Renal cortex interstitium (tissue), 15 donors: ENCODE data around the gene C22orf39. TPM values are rescaled to one million over a fixed set of nuclear protein-coding genes. Genes with fewer than 3 reads are reported as not detected.

Experiments used
- DNase-seq, 11 donors: peaks; one replicate each; pipeline ENCODE4 v3.0.0-alpha.2; 2013; ENCODE audit warnings: low read depth in 9 of 11, low spot score in 4 of 11; ENCODE audit errors: extremely low read depth in 1 of 11
- long read RNA-seq, 16 experiments: transcript quantifications; one replicate each; lab custom pipeline, GENCODE V29; 2026
- polyA plus RNA-seq, 3 donors: library from polyadenylated mRNA; unstranded; fragments of 120-200 nt; gene quantifications; one replicate each; pipeline ENCODE4 v1.2.1, GENCODE V29; 2013; ENCODE audit not compliant: insufficient read length in 3 of 3

The C22orf39 gene, protein sequence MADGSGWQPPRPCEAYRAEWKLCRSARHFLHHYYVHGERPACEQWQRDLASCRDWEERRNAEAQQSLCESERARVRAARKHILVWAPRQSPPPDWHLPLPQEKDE
- 10 to 100 TPM; 39.8 to 45.9 (median 41.2) TPM for polyA plus RNA-seq
- long read RNA-seq, donor 1, transcript C22orf39-202 (3 exons, 3,350 nt) = major isoform, 15 of 21 reads
- long read RNA-seq, donor 1, transcript C22orf39-203 (3 exons, 1,005 nt) = minor isoform, 6 of 21 reads
- long read RNA-seq, donor 1, partial matches to known transcripts = 0 of 21 reads
- long read RNA-seq, donor 1, other reads (novel, unspliced or antisense) = 0 of 21 reads
- long read RNA-seq, donor 2, transcript C22orf39-203 (3 exons, 1,005 nt) = minor isoform, 9 of 20 reads
- long read RNA-seq, donor 2, transcript C22orf39-202 (3 exons, 3,350 nt) = major isoform, 11 of 20 reads
- long read RNA-seq, donor 2, partial matches to known transcripts = 0 of 20 reads
- long read RNA-seq, donor 2, other reads (novel, unspliced or antisense) = 0 of 20 reads
- long read RNA-seq, donor 3, transcript C22orf39-203 (3 exons, 1,005 nt) = major isoform, 25 of 44 reads
- long read RNA-seq, donor 3, transcript C22orf39-202 (3 exons, 3,350 nt) = minor isoform, 9 of 44 reads
- long read RNA-seq, donor 3, partial matches to known transcripts = 10 of 44 reads
- long read RNA-seq, donor 3, other reads (novel, unspliced or antisense) = 0 of 44 reads
- long read RNA-seq, donor 4, transcript C22orf39-203 (3 exons, 1,005 nt) = major isoform, 14 of 18 reads
- long read RNA-seq, donor 4, partial matches to known transcripts = 0 of 18 reads
- long read RNA-seq, donor 4, other reads (novel, unspliced or antisense) = 0 of 18 reads
- long read RNA-seq, donor 5, transcript C22orf39-203 (3 exons, 1,005 nt) = minor isoform, 16 of 229 reads
- long read RNA-seq, donor 5, transcript C22orf39-202 (3 exons, 3,350 nt) = major isoform, 18 of 229 reads
- long read RNA-seq, donor 5, partial matches to known transcripts = 190 of 229 reads
- long read RNA-seq, donor 5, other reads (novel, unspliced or antisense) = 5 of 229 reads
- long read RNA-seq, donor 6, transcript C22orf39-203 (3 exons, 1,005 nt) = major isoform, 21 of 35 reads
- long read RNA-seq, donor 6, transcript C22orf39-202 (3 exons, 3,350 nt) = minor isoform, 14 of 35 reads
- long read RNA-seq, donor 6, partial matches to known transcripts = 0 of 35 reads
- long read RNA-seq, donor 6, other reads (novel, unspliced or antisense) = 0 of 35 reads
- long read RNA-seq, donor 7, transcript C22orf39-202 (3 exons, 3,350 nt) = minor isoform, 11 of 24 reads
- long read RNA-seq, donor 7, transcript C22orf39-203 (3 exons, 1,005 nt) = major isoform, 13 of 24 reads
- long read RNA-seq, donor 7, partial matches to known transcripts = 0 of 24 reads
- long read RNA-seq, donor 7, other reads (novel, unspliced or antisense) = 0 of 24 reads
- long read RNA-seq, donor 8, transcript C22orf39-203 (3 exons, 1,005 nt) = major isoform, 21 of 69 reads
- long read RNA-seq, donor 8, transcript C22orf39-202 (3 exons, 3,350 nt) = minor isoform, 14 of 69 reads
- long read RNA-seq, donor 8, partial matches to known transcripts = 34 of 69 reads
- long read RNA-seq, donor 8, other reads (novel, unspliced or antisense) = 0 of 69 reads
- long read RNA-seq, donor 9, transcript C22orf39-203 (3 exons, 1,005 nt) = major isoform, 17 of 26 reads
- long read RNA-seq, donor 9, transcript C22orf39-202 (3 exons, 3,350 nt) = minor isoform, 9 of 26 reads
- long read RNA-seq, donor 9, partial matches to known transcripts = 0 of 26 reads
- long read RNA-seq, donor 9, other reads (novel, unspliced or antisense) = 0 of 26 reads
- long read RNA-seq, donor 10, transcript C22orf39-203 (3 exons, 1,005 nt) = major isoform, 14 of 26 reads
- long read RNA-seq, donor 10, transcript C22orf39-202 (3 exons, 3,350 nt) = minor isoform, 12 of 26 reads
- long read RNA-seq, donor 10, partial matches to known transcripts = 0 of 26 reads
- long read RNA-seq, donor 10, other reads (novel, unspliced or antisense) = 0 of 26 reads
- long read RNA-seq, donor 11, transcript C22orf39-203 (3 exons, 1,005 nt) = major isoform, 8 of 97 reads
- long read RNA-seq, donor 11, partial matches to known transcripts = 14 of 97 reads
- long read RNA-seq, donor 11, other reads (novel, unspliced or antisense) = 72 of 97 reads
- long read RNA-seq, donor 12, transcript C22orf39-203 (3 exons, 1,005 nt) = major isoform, 7 of 10 reads
- long read RNA-seq, donor 12, partial matches to known transcripts = 0 of 10 reads
- long read RNA-seq, donor 12, other reads (novel, unspliced or antisense) = 0 of 10 reads
- long read RNA-seq, donor 13, transcript C22orf39-203 (3 exons, 1,005 nt) = major isoform, 33 of 64 reads
- long read RNA-seq, donor 13, transcript C22orf39-202 (3 exons, 3,350 nt) = minor isoform, 16 of 64 reads
- long read RNA-seq, donor 13, partial matches to known transcripts = 15 of 64 reads
- long read RNA-seq, donor 13, other reads (novel, unspliced or antisense) = 0 of 64 reads
- long read RNA-seq, donor 14, transcript C22orf39-202 (3 exons, 3,350 nt) = minor isoform, 5 of 156 reads
- long read RNA-seq, donor 14, transcript C22orf39-203 (3 exons, 1,005 nt) = major isoform, 20 of 156 reads
- long read RNA-seq, donor 14, partial matches to known transcripts = 131 of 156 reads
- long read RNA-seq, donor 14, other reads (novel, unspliced or antisense) = 0 of 156 reads
- long read RNA-seq, donor 15, partial matches to known transcripts = 0 of 8 reads
- long read RNA-seq, donor 15, other reads (novel, unspliced or antisense) = 0 of 8 reads
- long read RNA-seq, donor 16, transcript C22orf39-203 (3 exons, 1,005 nt) = major isoform, 26 of 68 reads
- long read RNA-seq, donor 16, transcript C22orf39-202 (3 exons, 3,350 nt) = minor isoform, 20 of 68 reads
- long read RNA-seq, donor 16, partial matches to known transcripts = 22 of 68 reads
- long read RNA-seq, donor 16, other reads (novel, unspliced or antisense) = 0 of 68 reads

DNA sequence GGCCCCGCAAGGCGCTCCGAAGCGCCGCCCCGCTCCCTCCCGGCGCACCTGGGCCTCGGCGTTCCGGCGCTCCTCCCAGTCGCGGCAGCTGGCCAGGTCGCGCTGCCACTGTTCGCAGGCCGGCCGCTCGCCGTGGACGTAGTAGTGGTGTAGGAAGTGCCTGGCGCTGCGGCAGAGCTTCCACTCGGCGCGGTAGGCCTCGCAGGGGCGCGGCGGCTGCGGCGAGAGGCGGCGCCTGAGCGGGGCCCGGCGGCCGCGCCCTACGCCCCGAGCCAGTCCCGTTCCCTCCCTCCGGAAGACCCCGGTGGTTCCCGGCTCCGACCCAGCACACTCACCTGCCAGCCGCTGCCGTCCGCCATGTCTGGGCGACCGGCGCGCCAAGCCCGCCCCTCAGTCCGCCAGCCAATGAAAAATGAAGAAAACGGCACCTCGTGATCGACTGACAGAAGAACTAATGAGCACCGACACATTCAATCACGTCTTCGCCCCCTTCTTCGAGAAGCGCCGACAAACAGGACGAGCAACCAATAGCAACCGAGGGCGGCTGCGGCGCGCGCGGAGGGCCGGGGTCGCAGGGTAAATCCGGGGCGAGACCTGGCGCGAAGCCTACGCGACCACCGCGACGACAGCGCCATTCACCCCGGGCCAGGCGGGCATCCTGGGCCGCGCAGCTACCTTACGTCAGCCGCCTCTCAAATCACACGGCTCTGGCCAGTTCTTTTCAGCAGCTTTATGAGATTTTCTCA, at the start of gene C22orf39:
Gene C22orf39, minus strand, starts transcription at position 382 of the 746 bp plus-strand sequence. Its CDS starts 23 bp downstream, at position 359.
- DNase-seq = peak; percentile 68 to 94 (median 88)

DNA sequence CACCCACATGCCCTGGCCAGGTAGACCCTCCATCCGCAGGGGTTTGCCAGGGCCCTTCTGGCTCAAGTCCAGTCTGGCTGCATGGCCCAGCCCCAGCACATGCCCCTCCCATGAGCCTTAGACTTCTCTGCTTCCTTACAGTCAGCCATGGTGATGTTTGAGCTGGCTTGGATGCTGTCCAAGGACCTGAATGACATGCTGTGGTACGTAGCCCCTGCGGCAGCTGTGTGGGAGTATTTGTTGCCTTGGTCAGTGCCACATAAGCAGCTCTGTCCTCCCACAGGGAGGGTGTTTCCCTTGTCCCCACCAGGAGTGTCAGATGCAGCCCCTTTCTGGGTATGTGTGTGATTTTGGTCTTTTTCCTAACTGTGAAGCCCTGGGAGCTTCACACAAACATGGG, 49.7 kb upstream of the C22orf39 start:
- DNase-seq = peak in 2 of 11 donors; percentile 53 to 57

DNA sequence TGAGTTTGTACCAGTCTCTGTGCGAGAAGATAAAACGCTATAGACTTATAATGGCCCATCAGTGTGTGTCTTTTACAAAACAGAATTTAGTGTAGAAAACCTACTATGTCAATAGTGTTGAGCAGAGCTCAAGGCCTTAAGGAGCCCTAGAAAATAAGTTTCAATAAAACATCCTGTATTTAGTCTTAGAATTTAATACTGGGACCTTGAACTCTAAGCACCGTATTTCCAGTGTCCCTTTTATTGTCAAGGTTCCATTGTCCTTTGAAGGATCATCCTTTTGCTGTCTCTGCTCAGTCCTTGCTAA, 48.8 kb upstream of the C22orf39 start:
- no peak for DNase-seq

DNA sequence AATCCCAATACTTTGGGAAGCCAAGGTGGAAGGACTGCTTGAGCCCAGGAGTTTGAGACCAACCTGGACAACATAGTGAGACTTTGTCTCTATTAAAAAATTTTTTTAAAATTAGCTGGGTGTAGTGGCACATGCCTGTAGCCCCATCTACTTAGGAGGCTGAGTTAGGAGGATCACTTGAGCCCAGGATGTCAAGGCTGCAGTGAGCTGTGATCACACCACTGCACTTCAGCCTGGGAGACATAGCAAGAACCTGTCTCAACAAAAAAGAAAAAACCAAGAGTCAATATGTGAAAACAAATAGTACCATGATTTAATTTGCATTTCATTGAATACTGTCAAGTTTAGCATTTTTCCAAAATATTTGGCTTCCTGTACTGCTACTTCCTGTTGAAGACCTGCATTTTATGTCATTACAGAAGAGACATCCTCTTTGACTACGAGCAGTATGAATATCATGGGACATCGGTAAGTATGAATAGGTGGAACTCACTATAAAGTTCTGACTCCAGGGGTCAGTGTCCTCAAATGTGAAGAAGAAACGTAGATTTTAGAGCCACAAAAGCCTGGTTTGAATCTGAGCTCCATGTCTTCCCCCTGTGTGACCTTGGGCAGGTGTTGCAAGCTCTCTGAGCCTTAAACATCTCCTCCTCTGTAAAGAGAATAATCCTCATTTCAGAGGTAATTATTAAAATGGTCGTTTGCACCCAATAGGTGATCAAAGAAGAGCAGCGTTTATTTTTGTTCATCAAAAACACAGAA, 48.2 kb upstream of the C22orf39 start:
- no peak for DNase-seq

DNA sequence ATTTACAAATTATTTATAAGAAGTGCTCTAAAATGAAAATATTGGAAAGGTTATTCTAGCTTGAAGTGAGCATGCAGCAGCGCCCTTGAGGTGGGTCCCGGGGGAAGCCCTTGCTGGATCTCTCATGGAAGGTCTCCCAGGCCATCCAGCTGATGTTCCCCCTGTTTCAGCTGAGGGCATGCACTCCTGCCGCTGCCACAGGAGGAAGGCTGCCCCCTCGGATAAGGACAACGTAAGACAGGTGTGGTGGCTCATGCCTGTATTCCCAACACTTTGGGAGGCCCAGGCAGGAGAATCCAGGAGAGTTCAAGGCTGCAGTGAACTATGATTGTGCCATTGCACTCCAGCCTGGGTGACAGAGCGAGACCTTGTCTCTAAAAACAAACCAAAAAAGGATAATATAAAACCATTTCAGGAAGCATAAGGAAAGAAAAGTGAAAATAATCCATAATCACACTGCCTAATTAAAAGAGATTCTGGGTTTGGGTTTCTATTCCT, 47.2 kb upstream of the C22orf39 start:
- DNase-seq = no peak

DNA sequence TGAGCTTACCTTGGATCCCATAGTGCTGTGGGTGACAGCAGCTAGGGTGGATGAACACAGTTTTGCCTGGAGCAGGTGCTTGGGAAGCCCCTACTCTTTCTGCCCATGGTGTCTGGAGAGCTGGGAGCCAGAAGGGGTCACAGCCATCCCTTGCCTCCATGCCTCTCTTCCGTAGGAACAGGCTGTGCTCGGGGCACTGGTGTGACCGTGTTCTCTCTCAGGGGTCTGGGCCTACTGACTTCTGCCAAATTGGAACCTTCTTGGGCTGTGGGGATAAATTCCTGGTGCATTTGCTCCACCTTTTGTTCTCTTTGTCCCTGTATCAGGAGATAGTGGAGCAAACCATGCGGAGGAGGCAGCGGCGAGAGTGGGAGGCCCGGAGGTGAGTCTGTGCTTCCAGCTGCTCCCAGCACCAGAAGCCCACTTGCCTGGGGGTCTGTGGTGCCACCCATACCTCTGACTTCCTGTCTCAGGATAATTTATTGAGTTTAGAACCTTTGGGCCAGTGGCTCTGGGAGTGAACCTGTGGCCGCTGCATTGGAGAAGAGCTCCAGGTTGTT, 46.6 kb upstream of the C22orf39 start:
- DNase-seq = no peak

DNA sequence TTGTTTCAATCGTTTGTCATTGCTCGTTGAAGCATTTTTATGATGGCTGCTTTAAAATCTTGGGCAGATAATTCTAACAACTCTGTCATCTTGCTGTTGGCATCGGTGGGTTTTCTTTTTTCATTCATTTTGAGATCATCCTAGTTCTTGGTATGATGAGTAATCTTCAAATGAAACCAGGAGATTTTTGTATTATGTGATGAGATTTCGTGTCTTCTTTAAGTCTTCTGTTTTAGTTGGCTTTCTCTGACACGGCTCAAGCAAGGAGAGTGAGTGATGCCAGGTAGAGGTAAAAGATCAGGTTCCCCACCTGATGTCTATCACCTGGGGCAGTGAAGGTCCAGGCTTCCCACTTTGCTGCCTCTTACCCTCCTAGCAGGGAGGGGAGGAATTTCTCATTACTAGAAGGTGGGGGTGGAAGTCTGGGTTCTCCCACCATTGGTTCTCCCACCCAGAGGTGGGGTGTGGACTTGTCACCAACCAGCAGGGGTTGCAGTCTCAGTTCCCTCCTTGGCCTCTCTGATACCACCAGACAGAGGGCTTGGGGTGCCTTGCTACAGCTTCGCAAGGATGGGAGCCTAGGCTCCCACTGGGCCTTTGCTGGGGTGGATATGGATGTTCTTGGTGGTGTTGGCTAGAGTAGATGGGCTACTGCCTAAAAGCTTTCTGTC, 45.1 kb upstream of the C22orf39 start:
- DNase-seq = no peak

DNA sequence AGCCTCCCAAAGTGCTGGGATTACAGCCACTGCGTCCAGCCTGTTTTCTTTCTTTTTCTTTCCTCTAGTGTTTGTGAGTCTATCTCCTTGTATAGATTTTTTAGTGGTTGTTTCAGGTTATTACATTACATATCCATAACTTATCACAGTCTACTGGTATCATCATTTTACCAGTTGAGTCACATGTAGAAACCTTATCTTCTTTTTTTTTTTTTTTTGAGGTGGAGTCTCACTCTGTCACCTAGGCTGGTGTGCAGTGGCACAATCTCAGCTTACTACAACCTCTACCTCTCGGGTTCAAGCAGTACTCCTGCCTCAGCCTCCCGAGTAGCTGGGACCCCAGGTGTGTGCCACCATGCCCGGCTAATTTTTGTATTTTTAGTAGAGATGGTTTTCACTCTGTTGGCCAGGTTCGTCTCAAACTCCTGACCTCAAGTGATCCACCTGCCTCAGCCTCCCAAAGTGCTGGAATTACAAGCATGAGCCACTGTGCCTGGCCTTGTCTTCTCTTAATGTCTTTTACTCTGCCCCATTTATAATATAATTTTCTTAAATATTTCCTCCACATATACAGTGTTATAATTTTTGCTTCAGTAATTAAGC, 43.2 kb upstream of the C22orf39 start:
- no peak for DNase-seq

DNA sequence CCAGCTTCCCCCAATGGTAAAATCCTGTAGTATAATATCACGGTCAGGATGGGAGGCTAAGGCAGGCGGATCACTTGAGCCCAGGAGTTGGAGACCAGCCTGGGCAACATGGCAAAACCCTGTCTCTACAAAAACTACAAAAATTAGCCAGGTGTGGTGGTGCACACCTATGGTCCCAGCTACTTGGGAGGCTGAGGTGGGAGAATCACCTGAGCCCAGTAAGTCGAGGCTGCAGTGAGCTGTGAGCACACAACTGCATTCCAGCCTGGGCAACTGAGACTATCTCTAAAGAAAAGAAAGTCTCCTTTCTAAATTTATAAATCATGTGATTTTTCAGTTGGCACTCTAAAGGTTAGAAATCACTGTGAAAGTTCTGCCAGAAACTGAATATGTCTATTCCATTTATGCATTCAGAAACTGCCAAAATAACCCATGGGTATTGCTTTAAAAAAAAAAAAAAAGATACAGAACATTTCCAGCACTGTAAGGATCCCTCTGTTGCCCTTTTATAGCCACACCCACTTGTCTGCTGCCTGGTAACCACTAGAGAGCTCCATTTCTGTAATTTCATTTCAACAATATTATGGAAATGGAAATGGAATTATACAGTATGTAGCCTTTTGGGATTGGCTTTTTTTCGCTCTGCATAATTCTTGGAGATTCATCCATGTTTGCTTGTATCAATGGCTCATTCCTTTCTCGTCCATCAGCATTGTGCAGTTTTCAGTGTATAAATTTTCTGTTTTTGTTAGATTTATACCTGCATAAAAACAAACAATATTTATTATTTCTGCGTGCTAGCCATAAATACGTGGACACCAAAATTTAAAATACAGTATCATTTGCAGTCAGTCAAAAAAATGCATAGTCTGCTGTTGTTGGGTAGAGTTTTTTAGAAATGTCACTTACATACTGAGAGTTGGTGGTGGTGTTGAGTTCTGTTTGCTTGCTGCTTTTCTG, 41.7 kb upstream of the C22orf39 start:
- no peak for DNase-seq

DNA sequence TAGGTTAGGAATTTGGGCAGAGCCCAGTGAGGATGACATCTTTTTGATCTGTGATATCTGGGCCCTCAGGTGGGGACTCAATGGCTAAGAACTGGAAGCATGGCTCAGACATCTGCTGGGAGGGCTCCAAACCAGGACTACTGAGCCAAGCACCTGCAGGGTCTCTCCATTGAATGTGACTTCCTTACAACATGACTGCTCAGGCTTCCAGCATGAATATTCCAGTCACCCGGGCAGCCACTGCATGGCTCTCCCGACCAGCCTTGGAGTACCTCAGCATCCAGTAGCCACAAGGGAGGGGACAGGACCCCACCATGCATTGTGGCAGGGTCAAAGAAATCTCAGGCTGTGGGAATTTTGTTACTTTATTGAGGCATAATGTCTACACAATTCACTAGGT, 40.8 kb upstream of the C22orf39 start:
- DNase-seq = no peak

DNA sequence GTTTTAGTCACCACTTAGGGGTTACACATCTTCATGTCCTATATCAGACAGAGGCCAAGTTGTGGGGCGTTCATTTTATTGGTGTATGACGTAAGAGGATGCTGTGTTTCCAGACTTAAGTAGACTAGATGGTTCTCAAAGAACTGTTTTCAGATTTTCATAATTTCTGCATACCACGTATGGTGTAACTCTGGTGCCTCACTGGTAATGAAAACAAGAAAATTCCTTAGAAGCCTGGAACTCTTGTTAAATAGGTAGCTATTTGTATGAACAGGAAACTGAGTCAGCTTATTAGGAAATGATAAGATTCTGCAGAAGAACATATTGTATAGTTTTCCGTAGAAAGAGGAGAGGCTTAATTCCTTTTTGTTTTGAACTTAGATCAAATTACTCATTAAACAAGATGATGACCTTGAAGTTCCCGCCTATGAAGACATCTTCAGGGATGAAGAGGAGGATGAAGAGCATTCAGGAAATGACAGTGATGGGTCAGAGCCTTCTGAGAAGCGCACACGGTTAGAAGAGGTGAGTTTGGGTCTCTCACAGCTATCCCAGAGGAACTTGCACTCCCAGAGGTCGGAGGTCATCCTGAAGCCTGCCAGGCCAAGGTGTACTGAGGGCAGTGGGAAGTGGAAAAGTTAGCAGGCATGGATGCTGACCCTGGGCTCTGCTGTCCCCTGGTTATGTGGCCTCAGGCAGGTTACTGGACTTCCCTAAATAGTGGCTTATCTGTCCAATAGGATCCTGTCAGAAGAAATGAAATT, 36.2 kb upstream of the C22orf39 start:
- no peak for DNase-seq
